HG03095 (cell line): ENCODE measurements around the gene ACSL4.
A peak's percentile ranks its signal among the peaks of the same experiment; 100 is the strongest.
"Not testable (repeated sequence)": the region's sequence is repeated elsewhere in the genome, so short reads cannot be mapped to it uniquely, and the experiment has no call there.

Experiments used
- ATAC-seq: cut with Tn5 transposase; IDR thresholded peaks from one replicate; pipeline ENCODE4 v1.9.1; 2021; ENCODE audit warnings: moderate library complexity; ENCODE audit not compliant: unreplicated experiment

Gene ACSL4

GRCh38 chrX:109732807-109733612 is at the start of gene ACSL4:
ACSL4 (minus strand) TSS chrX:109733257; CDS start chrX:109683363, 49,894 bp downstream.
- peak; percentile 77 for ATAC-seq

GRCh38 chrX:109777749-109778148 is 44.7 kb upstream of the ACSL4 start:
- no peak for ATAC-seq

GRCh38 chrX:109776986-109777385 is 43.9 kb upstream of the ACSL4 start:
- no peak for ATAC-seq

- no peak for ATAC-seq
Measured at GRCh38 chrX:109776432-109776831, 43.4 kb upstream of the ACSL4 start.

GRCh38 chrX:109775386-109775785 is 42.3 kb upstream of the ACSL4 start:
- ATAC-seq, result no peak

- ATAC-seq, result peak; percentile 97
Measured at GRCh38 chrX:109774706-109775105, 41.6 kb upstream of the ACSL4 start.

GRCh38 chrX:109774136-109774535 is 41.1 kb upstream of the ACSL4 start:
- no peak for ATAC-seq

GRCh38 chrX:109773374-109773773 is 40.3 kb upstream of the ACSL4 start:
- ATAC-seq, result no peak

GRCh38 chrX:109770780-109771179 is 37.7 kb upstream of the ACSL4 start:
- no peak for ATAC-seq

- no peak for ATAC-seq
Measured at GRCh38 chrX:109760922-109761250, 27.8 kb upstream of the ACSL4 start.

- no peak for ATAC-seq
Measured at GRCh38 chrX:109760209-109760921, 27.3 kb upstream of the ACSL4 start.

- no peak for ATAC-seq
Measured at GRCh38 chrX:109753256-109753655, 20.2 kb upstream of the ACSL4 start.

GRCh38 chrX:109751698-109752097 is 18.6 kb upstream of the ACSL4 start:
- ATAC-seq, result no peak

- ATAC-seq, result no peak
Measured at GRCh38 chrX:109749207-109749606, 16.1 kb upstream of the ACSL4 start.

- ATAC-seq, result no peak
Measured at GRCh38 chrX:109747681-109748080, 14.6 kb upstream of the ACSL4 start.

GRCh38 chrX:109742722-109743121 is 9.7 kb upstream of the ACSL4 start:
- ATAC-seq, result no peak

- ATAC-seq, result not testable (repeated sequence)
Measured at GRCh38 chrX:109740896-109741295, 7.8 kb upstream of the ACSL4 start.

GRCh38 chrX:109740433-109740809 is 7.4 kb upstream of the ACSL4 start:
- no peak for ATAC-seq

- ATAC-seq, result no peak
Measured at GRCh38 chrX:109739625-109740432, 6.8 kb upstream of the ACSL4 start.

- ATAC-seq, result no peak
Measured at GRCh38 chrX:109735202-109735744, 2.2 kb upstream of the ACSL4 start.

GRCh38 chrX:109733613-109734083 is 591 bp upstream of the ACSL4 start:
- no peak for ATAC-seq
